Heart left ventricle (tissue), 16 donors: ENCODE results near the gene FGF8. TPM values are rescaled to one million over a fixed set of nuclear protein-coding genes. Genes with fewer than 3 reads are reported as not detected.
A peak's percentile ranks its signal among the peaks of the same experiment; 100 is the strongest.

ENCODE experiments used
- ATAC-seq, 4 donors: fragments of 200-7000 bp; cut with Tn5 transposase; one replicate each; pipeline ENCODE4 v1.9.1; 2020 to 2022; ENCODE audit warnings: moderate library complexity in 4 of 4, mild to moderate bottlenecking in 3 of 4, moderate number of reproducible peaks in 1 of 4
- DNase-seq, 5 donors: peaks; one replicate each; pipeline ENCODE4 v3.0.0-alpha.2; 2020
- H3K27ac ChIP-seq, 12 donors: fragments of 200-600 bp; sonication (generic) in 4 of 12; one replicate each; pipeline versions ENCODE4 v1.5.0 to v1.8.0; 2016 to 2022; ENCODE audit warnings: mild to moderate bottlenecking in 2 of 12
- H3K27me3 ChIP-seq, 9 donors: fragments of 200-600 bp; sonication (generic) in 2 of 9; one replicate each; pipeline versions ENCODE4 v1.5.1 to v1.8.0; 2016 to 2022; ENCODE audit warnings: mild to moderate bottlenecking in 3 of 9
- H3K36me3 ChIP-seq, 9 donors: fragments of 200-600 bp; sonication (generic) in 2 of 9; one replicate each; pipeline versions ENCODE4 v1.5.0 to v1.8.0; 2018 to 2022; ENCODE audit warnings: mild to moderate bottlenecking in 2 of 9
- H3K4me1 ChIP-seq, 12 donors: fragments of 200-600 bp; sonication (generic) in 4 of 12; one replicate each; pipeline versions ENCODE4 v1.5.0 to v1.8.0; 2016 to 2022; ENCODE audit warnings: mild to moderate bottlenecking in 3 of 12
- H3K4me3 ChIP-seq, 12 donors: fragments of 200-600 bp; sonication (generic) in 4 of 12; one replicate each; pipeline versions ENCODE4 v1.5.0 to v1.8.0; 2017 to 2022; ENCODE audit warnings: mild to moderate bottlenecking in 9 of 12, moderate library complexity in 4 of 12
- H3K9me3 ChIP-seq, 12 donors: fragments of 200-600 bp; sonication (generic) in 4 of 12; one replicate each; pipeline versions ENCODE4 v1.5.0 to v1.8.0; 2016 to 2022; ENCODE audit warnings: mild to moderate bottlenecking in 1 of 12
- POLR2A ChIP-seq, 2 donors: fragments of 450-650 bp; IDR thresholded peaks; one replicate each; pipeline ENCODE4 v1.6.1; 2017; ENCODE audit warnings: antibody characterized with exemption in 2 of 2, mild to moderate bottlenecking in 2 of 2, moderate library complexity in 2 of 2
- WGBS, 4 donors: extraction: QIAGEN DNeasy Blood & Tissue Kit in 2 of 4; methylation state at CpG; one replicate each; pipeline versions ENCODE4 v1.1.5 to v1.1.7; 2013 to 2018; 5-methylcytosine and 5-hydroxymethylcytosine counted together
- intact Hi-C, 10 donors: fragments of 100-400 bp; cut with DNase I; formaldehyde crosslinking; loops; one replicate each; pipeline versions ENCODE4 v1.11.1 to v1.14.2; 2022
- polyA plus RNA-seq, 2 donors: library from polyadenylated mRNA; stranded (reverse); fragments of 200-250 nt; gene quantifications; one replicate each; pipeline ENCODE4 v1.2.3, GENCODE V29; 2013
- total RNA-seq, 9 donors: library from RNA; depleted of rRNA in 2 of 9; stranded (reverse); fragments of >200 nt in 2 of 9; fragmentation: NEBNext Ultra II Directional in 3 of 9; extraction: Animal tissue kit (Norgen Biotek cat#: 25700) in 3 of 9; gene quantifications; one replicate each; pipeline versions ENCODE4 v1.1.0 to v1.2.4, GENCODE V29; 2016 to 2023
- TF ChIP-seq, protein P1 (sequence below), 12 donors: fragments of 200-600 bp; sonication (generic) in 4 of 12; IDR thresholded peaks; one replicate each; pipeline versions ENCODE4 v1.5.0 to v1.8.0; 2018 to 2022; ENCODE audit warnings: antibody characterized with exemption in 12 of 12, mild to moderate bottlenecking in 5 of 12
- donor health status: ischemic (EF 13 %, LVEDD 7.1; RV severe dilation, severe dysfunction).
- donor health status: healthy with polysubstance abuse.
- donor health status: DM: no; HTN: yes; CAD: no.
- donor health status: DM: no; HTN: no; CAD: no.
- donor health status: ischemic (EF 25% LVEDD 6.9; RV normal size, moderate dysfunction).
- donor health status: ischemic (EF 25% LVEDD 5.7; RV mildly dilated, moderate dysfunction).
- donor health status: healthy.
- donor health status: DM: yes; HTN: yes; CAD: no.
- donor health status: ischemic (EF 35%, LVEDD 5.7; RV mildly dilated, moderate dysfunction).
- donor health status: nonischemic (EF 11% LVEDD 7.7; RV severe dilation, severe dysfunction).
- donor health status: DM: yes; HTN: yes; CAD: no.
- donor health status: PGD.
- donor health status: ischemic (EF 29% LVEDD 5.4; RV normal size, mild dysfunction).
- donor health status: nonischemic (EF 23%, LVEDD 6.1; RV moderate dilation, normal function).

The FGF8 gene
- total and polyA plus RNA-seq, 11 donors, result not detected

DNA sequence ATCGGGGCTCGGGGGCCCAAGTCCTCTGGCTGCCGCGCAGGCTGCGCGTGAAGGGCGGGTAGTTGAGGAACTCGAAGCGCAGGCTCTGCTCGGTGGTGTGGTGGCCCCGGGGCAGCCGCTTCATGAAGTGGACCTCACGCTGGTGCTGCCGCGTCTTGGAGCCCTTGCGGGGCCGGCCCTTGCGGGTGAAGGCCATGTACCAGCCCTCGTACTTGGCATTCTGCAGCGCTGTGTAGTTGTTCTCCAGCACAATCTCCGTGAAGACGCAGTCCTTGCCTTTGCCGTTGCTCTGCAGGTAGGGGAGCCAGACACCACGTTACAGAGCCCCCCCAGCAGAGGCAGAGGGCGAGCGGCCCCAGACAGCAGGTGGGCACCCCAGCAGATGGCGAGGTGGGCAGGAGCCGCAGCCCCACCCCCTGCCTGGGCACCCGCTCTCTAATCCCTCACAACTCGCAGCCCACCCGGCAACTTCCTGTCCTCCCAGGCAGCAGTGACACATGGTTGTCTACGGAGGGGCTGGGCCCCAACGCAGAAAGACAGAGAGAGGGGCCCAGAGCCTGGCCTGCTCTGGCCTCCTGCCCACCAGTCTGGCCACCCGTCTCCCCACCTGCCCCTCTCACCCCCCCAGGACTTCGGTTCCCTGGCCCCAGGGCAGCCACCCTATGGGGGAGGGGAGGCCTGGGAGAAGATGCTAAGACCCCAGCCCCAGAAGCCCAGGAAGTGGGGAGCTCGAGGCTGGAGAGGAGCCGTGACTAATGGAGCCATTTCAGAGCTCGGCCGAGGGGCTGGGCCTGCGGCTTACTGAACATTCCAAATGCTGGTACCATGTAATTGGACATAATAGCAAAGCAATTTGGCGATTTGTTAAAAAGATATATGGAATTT is 5.3 kb downstream of the FGF8 start:
- intact Hi-C loops, result loop anchor here in 2 of 10 donors (10.0 kb wide), 1 partner anchor 556 kb away; no protein-coding TSS in a partner anchor
- TF ChIP-seq POLR2A (IDR thresholded peaks at IDR 0.05), result no peak
- TF ChIP-seq, protein P1, sequence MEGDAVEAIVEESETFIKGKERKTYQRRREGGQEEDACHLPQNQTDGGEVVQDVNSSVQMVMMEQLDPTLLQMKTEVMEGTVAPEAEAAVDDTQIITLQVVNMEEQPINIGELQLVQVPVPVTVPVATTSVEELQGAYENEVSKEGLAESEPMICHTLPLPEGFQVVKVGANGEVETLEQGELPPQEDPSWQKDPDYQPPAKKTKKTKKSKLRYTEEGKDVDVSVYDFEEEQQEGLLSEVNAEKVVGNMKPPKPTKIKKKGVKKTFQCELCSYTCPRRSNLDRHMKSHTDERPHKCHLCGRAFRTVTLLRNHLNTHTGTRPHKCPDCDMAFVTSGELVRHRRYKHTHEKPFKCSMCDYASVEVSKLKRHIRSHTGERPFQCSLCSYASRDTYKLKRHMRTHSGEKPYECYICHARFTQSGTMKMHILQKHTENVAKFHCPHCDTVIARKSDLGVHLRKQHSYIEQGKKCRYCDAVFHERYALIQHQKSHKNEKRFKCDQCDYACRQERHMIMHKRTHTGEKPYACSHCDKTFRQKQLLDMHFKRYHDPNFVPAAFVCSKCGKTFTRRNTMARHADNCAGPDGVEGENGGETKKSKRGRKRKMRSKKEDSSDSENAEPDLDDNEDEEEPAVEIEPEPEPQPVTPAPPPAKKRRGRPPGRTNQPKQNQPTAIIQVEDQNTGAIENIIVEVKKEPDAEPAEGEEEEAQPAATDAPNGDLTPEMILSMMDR (IDR thresholded peaks at IDR 0.05), result no peak
- H3K27me3 ChIP-seq, result peaks cover 18 to 68% (median 39%) of the 10 kb centered on the region in 9 donors

DNA sequence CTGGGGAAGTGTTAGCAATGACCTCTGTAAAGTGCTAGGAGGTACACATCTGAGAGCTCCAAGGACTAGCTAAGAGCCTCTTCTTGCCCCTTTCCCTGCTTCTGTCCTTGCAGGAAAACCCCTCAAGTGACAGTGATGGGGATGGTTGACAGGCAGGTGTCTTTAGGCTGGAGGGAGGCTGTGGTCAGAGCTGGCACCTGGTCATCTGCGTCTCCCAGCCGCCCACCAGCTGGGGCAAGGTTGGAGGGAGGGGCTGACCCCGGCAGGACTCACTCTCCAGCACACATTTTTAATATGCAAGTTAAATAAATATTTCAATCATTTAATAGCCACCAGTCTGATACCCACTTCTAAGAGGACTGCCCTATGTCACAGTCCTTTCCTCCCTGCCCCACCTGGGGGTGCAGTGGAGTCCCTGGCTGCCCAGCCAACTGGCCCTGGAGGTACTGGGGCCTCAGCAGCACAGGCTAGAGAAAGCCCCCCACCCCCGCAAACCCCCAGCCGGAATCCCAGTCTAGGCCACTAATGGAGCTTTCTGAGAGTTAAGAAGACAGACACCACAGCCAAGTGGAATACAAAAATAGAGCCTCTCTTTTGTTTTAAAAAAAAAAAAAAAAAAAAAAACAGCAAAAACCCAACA is 6.3 kb downstream of the FGF8 start:
- 75 to 85% (median 82%) methylated on average over 5 of the region's 5 CpGs for WGBS, 4 donors
- DNase-seq, result no peak
- peaks cover 11 to 59% (median 30%) of the 10 kb centered on the region in 9 donors for H3K27me3 ChIP-seq
- ATAC-seq, result no peak
- H3K27ac ChIP-seq, result no peak overlapping the region
- no peak for TF ChIP-seq POLR2A (IDR thresholded peaks at IDR 0.05)
- TF ChIP-seq, protein P1 (IDR thresholded peaks at IDR 0.05), result no peak
- no peaks in the 10 kb centered on the region for H3K36me3 ChIP-seq
- no peaks in the 10 kb centered on the region for H3K9me3 ChIP-seq
- H3K4me3 ChIP-seq, result no peak overlapping the region
- peaks cover 0 to 5% (median 0%) of the 10 kb centered on the region in 12 donors for H3K4me1 ChIP-seq
- intact Hi-C loops, result loop anchor here in 2 of 10 donors (10.0 kb wide), 1 partner anchor 555 kb away; no protein-coding TSS in a partner anchor

More for the DNA sequence above, 5.3 kb downstream of the FGF8 start:
- Histone ChIP-seq H3K9me3 (no peaks in the 10 kb centered on the region), H3K4me1 (peaks cover 0 to 13% (median 6%) of the 10 kb centered on the region in 12 donors), H3K36me3 (no peaks in the 10 kb centered on the region), H3K27ac (no peak overlapping the region), H3K4me3 (no peak overlapping the region)
- ATAC-seq (no peak), DNase-seq (no peak)
- 78 to 86% (median 78%) methylated on average over 34 to 41 of the region's 41 CpGs for WGBS, 4 donors

DNA sequence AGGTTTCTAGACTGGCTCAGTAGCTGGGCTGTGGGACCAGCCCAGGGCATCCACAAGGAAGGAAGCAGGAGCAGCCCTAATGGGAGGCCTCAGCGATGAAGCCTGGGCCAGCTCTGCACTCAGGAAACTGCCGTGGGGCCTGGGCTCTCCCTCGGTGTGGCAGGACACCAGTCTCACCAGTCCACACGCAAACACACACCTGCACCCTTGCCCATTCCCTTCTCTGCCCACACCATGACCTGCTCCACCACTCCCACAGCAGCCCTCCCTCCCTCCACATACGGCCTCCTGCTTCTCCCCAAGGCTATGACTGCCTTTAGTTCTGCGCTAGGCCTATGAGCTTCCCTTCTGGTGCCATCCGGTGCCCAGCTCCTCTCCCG is 7.1 kb downstream of the FGF8 start:
- WGBS, 4 donors, result 73 to 96% (median 80%) methylated on average over 7 to 8 of the region's 8 CpGs
- ATAC-seq (peak in 1 of 4 donors; percentile 8), DNase-seq (no peak)
- peaks cover 3 to 50% (median 21%) of the 10 kb centered on the region in 9 donors for H3K27me3 ChIP-seq
- intact Hi-C loops, result no loop called here
- TF ChIP-seq POLR2A (IDR thresholded peaks at IDR 0.05), result no peak
- TF ChIP-seq, protein P1 (IDR thresholded peaks at IDR 0.05), result no peak
- peaks cover 0 to 4% (median 0%) of the 10 kb centered on the region in 12 donors for H3K4me1 ChIP-seq
- no peak overlapping the region for H3K4me3 ChIP-seq
- no peaks in the 10 kb centered on the region for H3K9me3 ChIP-seq
- H3K27ac ChIP-seq, result no peak overlapping the region
- H3K36me3 ChIP-seq, result no peaks in the 10 kb centered on the region
